Astrocyte of the spinal cord (primary cell): Measurements from ENCODE around the gene OGFOD3.
"Not testable (repeated sequence)": the region's sequence is repeated elsewhere in the genome, so short reads cannot be mapped to it uniquely, and the experiment has no call there.

Experiments used
- DNase-seq: peaks from one replicate; pipeline ENCODE4 v3.0.0; 2011; ENCODE audit warnings: low read depth, low spot score
- H3K4me3 ChIP-seq: 2 replicates; pipeline ENCODE4 v1.5.1; 2011; ENCODE audit warnings: low read depth, mild to moderate bottlenecking, low read length, moderate library complexity
- CTCF ChIP-seq: IDR thresholded peaks from 2 replicates; pipeline ENCODE4 v1.5.1; 2012; ENCODE audit warnings: low read depth, mild to moderate bottlenecking, low read length, inconsistent platforms
- in situ Hi-C: cut with HindIII; loops from 2 replicates; pipeline ENCODE4 v1.10.0; 2017; ENCODE audit warnings: low sequenced_read_pairs

Gene OGFOD3

DNA sequence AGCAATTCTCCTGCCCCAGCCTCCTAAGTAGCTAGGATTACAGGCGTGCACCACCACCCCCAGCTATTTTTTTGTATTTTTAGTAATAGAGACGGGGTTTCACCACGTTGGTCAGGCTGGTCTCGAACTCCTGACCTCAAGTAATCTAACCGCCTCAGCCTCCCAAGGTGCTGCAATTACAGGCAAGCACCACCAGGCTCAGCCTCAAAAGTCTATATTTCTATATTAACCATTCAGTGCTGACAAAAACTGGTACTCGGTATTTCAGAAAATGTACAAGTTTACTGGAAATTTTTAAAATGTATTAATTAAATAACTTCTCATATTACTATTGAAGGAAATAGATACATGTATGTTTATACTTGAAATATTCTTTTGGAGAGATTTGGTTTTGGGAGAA is 1.6 kb downstream of the OGFOD3 start:
- DNase-seq = no peak
- in situ Hi-C loops = loop anchor here (10.0 kb wide), 1 partner anchor 72 kb away; no protein-coding TSS in a partner anchor
- peak; percentile 19 for TF ChIP-seq CTCF
- no peak overlapping the region for H3K4me3 ChIP-seq

GRCh38 chr17:82416264-82416663 is 2.1 kb downstream of the OGFOD3 start:
- no peak for TF ChIP-seq CTCF
- H3K4me3 ChIP-seq = no peak overlapping the region
- DNase-seq = no peak
- in situ Hi-C loops = loop anchor here (10.0 kb wide), 1 partner anchor 71 kb away; no protein-coding TSS in a partner anchor

GRCh38 chr17:82415786-82416185 is 2.6 kb downstream of the OGFOD3 start:
- no peak for TF ChIP-seq CTCF
- in situ Hi-C loops = loop anchor here (10.0 kb wide), 1 partner anchor 71 kb away; no protein-coding TSS in a partner anchor
- H3K4me3 ChIP-seq = no peak overlapping the region
- no peak for DNase-seq

- in situ Hi-C loops = loop anchor here (10.0 kb wide), 1 partner anchor 71 kb away; no protein-coding TSS in a partner anchor
- no peak overlapping the region for H3K4me3 ChIP-seq
- TF ChIP-seq CTCF = no peak
- no peak for DNase-seq
Observed at GRCh38 chr17:82415336-82415735, 3.0 kb downstream of the OGFOD3 start.

DNA sequence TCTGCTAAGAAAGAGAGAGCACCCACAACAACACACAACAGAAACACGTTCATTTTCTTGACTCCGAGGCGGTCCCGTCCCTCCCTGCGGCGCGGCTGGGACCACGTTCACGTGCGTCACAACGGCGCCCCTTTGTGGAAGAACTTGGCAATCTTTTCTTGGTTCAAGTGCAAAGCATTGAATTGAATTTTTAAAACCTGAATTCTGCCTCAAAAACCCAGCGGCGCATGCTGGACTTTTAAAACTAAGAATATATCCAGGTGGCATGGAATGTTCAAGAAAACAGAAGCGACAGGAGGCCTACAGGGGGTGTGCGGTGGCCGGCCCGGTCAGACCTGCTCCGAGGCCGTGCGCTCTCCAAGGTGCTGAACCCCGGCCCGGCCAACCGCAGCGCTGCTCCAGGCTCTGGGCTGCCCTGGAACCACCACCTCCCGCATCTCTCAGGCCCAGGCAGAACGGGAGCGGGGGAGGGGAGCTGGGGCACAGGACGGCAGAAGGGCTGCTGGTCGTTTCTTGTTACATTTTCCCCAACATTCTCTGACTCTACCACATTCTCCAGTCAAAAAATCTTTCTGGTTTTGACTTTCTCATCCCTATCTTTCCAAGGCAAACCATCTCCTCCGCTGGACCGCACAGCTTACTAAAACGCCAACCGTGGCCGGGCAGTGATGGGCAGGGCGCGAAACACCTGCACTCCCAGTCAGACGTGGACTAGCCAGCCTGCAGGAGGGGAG is 3.7 kb downstream of the OGFOD3 start:
- no peak overlapping the region for H3K4me3 ChIP-seq
- peak; percentile 62 for TF ChIP-seq CTCF
- in situ Hi-C loops = loop anchor here (10.0 kb wide), 1 partner anchor 70 kb away; no protein-coding TSS in a partner anchor
- DNase-seq = peak; percentile 76

GRCh38 chr17:82412535-82413520 is 5.6 kb downstream of the OGFOD3 start:
- TF ChIP-seq CTCF = no peak
- DNase-seq = no peak
- H3K4me3 ChIP-seq = no peak overlapping the region
- in situ Hi-C loops = loop anchor here (10.0 kb wide), 1 partner anchor 68 kb away; no protein-coding TSS in a partner anchor

DNA sequence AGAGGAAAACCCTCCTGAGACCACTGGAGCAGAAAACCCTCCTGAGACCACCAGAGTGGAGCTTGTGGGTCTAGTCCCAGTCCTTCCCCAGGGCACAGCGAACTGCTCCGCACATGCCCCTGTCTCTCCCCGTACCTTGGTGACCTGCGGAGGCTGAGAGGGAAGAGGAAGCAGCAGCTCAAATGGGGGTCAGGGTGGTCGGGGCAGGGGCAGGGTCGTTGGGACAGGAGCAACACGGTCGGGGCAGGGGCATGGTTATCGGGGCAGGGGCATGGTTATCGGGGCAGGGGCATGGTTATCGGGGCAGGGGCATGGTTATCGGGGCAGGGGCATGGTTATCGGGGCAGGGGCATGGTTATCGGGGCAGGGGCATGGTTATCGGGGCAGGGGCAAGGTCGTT is 6.3 kb downstream of the OGFOD3 start:
- DNase-seq, H3K4me3 ChIP-seq: not testable (repeated sequence)
- in situ Hi-C loops = loop anchor here (10.0 kb wide), 1 partner anchor 67 kb away; no protein-coding TSS in a partner anchor
